DND-41 (cell line): ENCODE data around the gene LRRC58.

Experiments used
- EZH2 ChIP-seq: IDR thresholded peaks from 3 replicates; pipeline ENCODE4 v1.6.1; 2012; ENCODE audit warnings: borderline replicate concordance, low read depth, mild to moderate bottlenecking, moderate library complexity, low read length, inconsistent platforms; ENCODE audit not compliant: severe bottlenecking
- TF ChIP-seq, protein P1 (sequence below): IDR thresholded peaks from 2 replicates; pipeline ENCODE4 v1.5.1; 2012; ENCODE audit warnings: borderline replicate concordance, low read length, moderate library complexity, mild to moderate bottlenecking; ENCODE audit not compliant: poor library complexity, severe bottlenecking; ENCODE audit errors: extremely low read depth

DNA sequence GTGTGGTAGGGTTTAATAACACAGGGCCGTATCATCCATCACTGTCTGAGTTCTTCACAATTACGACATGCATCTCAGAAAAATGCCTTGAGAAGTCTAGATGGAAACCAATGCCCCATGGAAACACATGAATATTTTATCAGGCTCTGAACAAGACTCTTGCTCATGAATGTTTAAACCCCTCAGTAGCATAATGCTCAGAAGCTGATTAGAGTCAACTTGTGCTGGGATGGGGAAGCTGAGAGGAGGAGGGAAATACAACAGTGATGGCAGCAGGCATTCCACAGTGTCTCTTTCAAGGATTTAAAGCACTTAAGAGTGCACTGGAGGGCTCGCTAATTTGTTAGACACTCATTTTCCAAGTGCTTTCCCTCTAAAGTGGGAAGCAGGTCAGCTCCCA is 67.9 kb downstream of the LRRC58 start:
- TF ChIP-seq, protein P1, sequence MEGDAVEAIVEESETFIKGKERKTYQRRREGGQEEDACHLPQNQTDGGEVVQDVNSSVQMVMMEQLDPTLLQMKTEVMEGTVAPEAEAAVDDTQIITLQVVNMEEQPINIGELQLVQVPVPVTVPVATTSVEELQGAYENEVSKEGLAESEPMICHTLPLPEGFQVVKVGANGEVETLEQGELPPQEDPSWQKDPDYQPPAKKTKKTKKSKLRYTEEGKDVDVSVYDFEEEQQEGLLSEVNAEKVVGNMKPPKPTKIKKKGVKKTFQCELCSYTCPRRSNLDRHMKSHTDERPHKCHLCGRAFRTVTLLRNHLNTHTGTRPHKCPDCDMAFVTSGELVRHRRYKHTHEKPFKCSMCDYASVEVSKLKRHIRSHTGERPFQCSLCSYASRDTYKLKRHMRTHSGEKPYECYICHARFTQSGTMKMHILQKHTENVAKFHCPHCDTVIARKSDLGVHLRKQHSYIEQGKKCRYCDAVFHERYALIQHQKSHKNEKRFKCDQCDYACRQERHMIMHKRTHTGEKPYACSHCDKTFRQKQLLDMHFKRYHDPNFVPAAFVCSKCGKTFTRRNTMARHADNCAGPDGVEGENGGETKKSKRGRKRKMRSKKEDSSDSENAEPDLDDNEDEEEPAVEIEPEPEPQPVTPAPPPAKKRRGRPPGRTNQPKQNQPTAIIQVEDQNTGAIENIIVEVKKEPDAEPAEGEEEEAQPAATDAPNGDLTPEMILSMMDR, result no peak
- TF ChIP-seq EZH2, result no peak
